GM08714 (cell line): Measurements from ENCODE around the gene CPVL.

Experiments
- H3K4me3 ChIP-seq: fragments of 200-500 bp; sonication (Bioruptor generic); 2 replicates; pipeline ENCODE4 v1.5.1; 2014; ENCODE audit warnings: mild to moderate bottlenecking, low read length, inconsistent platforms
- ZNF274 ChIP-seq: IDR thresholded peaks from 2 replicates; pipeline ENCODE4 v1.6.1; 2012; ENCODE audit warnings: mild to moderate bottlenecking, low read depth, low read length

The CPVL gene

GRCh38 chr7:29167721-29168120, 21.4 kb upstream of the CPVL start:
- no peak overlapping the region for H3K4me3 ChIP-seq
- no peak for TF ChIP-seq ZNF274

DNA sequence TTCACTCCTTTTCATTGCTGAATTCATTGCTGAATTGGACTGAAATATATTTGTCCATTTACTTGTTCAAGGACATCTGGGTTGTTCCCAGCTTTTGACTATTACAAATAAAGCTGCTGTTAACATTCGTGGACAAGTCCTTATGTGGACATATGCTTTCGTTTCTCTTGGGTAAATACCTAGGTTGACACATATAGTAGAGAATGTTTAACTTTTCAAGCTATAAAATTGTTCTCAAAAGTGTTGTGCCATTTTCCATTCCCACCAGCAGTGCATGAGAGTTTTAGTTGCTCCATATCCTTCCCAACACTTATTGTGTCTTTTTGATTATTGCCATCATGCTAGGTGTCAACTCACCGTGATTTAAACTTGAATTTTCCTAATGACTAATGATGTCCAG, 17.5 kb upstream of the CPVL start:
- H3K4me3 ChIP-seq, result no peak overlapping the region
- TF ChIP-seq ZNF274, result no peak

DNA sequence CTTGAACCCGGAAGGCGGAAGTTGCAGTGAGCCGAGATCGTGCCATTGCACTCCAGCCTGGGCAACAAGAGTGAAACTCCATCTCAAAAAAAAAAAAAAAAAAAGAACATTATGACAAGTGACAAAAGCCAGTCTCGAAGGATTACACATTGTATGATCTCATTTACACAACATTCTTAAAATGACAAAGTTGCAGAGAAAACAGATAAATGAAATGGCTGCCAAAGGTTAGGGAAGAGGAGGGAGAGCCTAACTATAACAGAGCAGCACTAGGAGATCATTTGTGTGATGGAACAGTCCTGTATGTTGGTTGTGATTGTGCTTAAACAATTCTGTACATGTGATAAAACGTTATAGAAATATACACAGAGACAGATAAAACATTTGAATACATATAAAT, 16.2 kb upstream of the CPVL start:
- no peak for TF ChIP-seq ZNF274
- H3K4me3 ChIP-seq, result no peak overlapping the region

DNA sequence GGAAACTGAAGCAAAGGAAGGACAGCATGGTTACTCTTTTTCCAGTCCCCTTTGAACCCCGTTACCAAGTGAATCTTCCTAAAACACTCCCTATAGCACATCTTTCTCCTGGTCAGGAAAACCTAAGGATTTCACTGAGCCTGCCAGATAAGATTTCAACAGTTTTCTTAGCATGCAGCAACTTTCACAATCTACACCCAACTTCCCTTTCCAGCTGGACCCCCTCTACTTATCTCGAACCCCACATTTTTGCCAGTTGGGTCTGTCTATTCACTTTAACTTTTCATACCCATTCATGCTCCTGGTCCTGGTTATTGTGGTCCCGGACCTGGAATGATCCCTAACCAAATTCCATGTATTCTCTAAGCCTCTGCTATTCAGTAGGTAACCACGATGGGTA, 14.9 kb upstream of the CPVL start:
- no peak for TF ChIP-seq ZNF274
- H3K4me3 ChIP-seq, result no peak overlapping the region

DNA sequence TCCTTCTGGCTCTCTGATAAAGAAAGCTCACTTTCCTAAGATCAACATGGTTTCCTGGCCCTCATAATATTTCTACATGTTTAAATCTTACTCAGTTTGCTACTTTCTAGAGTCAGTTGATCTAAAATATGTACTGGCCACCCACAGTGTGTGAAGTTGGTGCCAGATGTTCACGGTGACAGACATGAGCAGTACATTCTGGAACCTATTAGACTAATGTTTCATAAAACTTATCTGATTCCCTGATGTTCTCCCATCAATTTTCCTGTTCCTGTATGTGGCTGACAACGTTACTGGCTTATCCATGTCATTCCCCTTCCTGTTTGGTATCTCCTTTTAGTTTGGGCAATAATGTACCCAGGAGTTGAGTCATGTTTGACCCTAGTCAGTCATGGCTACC, 13.7 kb upstream of the CPVL start:
- H3K4me3 ChIP-seq, result no peak overlapping the region

DNA sequence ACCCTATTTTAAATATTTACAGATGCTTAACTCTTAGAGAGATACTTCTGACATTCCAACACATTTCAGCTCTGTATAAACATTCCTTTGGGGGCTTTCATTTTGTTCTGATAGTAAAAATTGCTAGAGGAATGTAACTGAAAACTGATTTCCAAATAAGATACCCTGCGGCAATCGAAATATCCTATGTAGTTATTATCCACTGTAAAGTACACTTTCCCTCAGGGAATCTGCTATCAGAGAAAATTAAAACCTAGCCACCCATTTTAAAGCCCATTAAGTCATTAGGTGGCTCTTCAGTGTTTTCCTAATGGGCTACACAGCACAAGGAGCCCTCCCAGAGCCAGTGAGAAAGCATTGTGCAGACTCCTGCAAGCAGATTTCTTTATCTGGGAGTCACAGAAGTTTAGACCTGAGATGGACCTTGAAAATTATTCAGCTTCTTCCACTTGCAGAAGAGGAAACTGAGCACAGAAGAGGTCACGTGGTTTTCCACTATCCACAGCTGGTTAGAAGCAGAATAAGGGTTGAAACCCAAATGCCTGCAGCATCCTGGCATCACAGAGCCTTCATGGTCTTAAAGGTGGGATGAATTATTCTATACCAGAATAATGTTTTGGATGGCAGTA, 12.6 kb upstream of the CPVL start:
- no peak overlapping the region for H3K4me3 ChIP-seq
- no peak for TF ChIP-seq ZNF274

More for the DNA sequence above, 13.7 kb upstream of the CPVL start:
- no peak for TF ChIP-seq ZNF274

- no peak overlapping the region for H3K4me3 ChIP-seq
- no peak for TF ChIP-seq ZNF274
Measured at GRCh38 chr7:29156907-29157452, 10.6 kb upstream of the CPVL start.

DNA sequence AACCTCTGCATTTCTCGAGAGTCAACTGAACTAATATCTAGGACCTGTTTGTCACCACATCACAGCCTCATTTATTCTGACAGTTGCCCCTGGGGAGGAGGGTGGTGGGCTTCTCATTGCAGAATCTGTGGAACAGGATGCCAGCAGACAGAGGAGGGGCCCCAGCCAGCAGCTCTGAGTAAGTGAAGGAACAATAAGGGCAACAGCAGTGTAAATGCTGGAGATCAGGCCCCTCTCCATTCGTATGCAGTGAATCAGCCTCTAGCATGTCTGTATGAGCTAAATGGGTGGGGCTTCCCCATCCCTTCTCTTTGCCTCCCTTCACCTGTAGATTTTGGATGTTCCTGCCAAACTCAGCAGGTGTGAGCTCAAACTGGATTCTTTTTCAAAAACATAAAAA, 7.7 kb upstream of the CPVL start:
- no peak overlapping the region for H3K4me3 ChIP-seq
- no peak for TF ChIP-seq ZNF274

DNA sequence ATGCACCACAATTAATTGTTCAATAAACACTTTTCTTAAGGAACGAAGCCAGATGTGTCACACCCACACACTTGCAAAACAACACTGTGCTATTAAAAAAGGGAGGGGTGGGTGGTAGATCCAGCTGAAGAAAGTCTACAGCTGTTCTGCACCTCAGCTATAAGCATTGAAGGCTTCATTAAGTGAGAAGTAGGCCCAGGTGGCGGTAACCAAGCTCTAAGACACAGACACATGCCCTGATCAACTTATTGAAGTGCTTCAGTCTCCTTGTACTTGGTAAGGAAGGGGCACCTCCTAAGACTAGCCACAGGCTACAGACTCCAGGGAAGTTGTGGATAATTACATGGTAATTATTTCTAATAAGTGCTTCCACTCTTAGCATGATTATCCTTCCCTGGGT, 4.5 kb upstream of the CPVL start:
- H3K4me3 ChIP-seq, result no peak overlapping the region
- no peak for TF ChIP-seq ZNF274

DNA sequence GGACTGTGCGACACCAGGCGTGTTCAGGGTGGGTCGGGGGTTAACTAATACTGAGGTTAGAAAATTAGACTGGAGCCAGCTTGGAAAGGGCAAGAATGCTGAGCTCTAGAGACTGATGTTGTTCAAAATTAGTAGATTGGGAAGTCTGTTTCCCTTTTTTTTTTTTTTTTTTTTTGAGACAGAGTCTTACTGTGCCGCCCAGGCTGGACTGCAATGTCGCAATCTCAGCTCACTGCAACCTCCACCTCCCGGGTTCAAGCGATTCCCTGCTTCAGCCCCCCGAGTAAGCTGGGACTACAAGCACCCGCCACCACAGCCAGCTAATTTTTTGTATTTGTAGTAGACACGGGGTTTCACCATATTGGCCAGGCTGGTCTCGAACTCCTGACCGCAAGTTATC, 2.7 kb upstream of the CPVL start:
- TF ChIP-seq ZNF274, result no peak
- no peak overlapping the region for H3K4me3 ChIP-seq

DNA sequence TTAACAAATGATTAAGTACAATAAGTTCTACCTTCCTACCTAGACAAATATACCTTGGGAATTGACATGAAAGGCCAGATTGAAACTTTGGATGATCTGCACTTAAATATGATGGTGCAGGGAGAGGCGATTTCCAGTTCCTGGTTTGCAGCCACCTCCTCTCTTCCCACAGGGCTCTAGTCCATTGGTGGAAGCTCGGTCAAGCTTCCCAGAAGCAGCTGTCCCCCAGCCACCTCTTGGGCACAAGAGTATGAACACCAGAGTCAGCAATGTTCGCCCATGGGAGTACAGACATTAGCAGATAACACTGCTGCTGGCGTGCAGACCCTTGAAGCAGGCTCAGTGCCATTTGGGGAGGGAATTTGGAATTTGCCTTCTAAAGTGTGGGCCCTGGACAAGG, 1.5 kb upstream of the CPVL start:
- H3K4me3 ChIP-seq, result no peak overlapping the region
- no peak for TF ChIP-seq ZNF274

DNA sequence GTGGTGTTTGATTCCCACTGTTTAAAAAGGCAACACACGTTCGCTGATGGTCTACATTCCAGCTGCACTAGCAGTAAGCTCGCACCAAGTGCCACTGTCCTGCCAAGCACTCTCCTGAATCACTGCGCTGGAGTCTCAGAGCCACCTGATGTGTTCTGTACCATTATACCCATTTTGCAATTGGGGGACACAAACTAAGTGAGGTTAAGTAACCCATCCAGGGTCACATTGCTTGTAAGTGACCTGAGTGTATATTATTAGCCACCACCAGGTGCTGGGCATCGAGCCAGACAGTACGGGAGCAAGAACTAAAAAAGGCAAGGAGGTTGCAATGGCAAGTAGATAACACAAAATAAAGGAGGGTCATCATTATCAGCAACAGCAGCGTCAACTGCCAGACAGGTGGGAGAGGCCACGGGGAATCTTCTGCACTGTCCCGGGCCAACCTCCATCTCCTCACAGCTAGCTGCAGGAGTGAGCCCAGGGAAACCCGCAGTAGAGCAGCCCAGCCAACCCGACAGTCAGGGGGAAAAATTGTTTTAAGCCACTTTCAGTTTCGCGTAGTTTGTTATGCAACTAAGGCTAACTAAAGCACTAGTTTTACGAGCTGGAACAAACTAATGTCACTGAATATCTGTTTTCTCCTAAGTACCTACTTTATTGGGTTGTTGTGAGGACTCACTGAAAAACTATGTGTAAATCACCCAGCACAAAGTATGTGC, 712 bp upstream of the CPVL start:
- TF ChIP-seq ZNF274, result no peak
- H3K4me3 ChIP-seq, result no peak overlapping the region

- TF ChIP-seq ZNF274, result no peak
Measured at GRCh38 chr7:29145553-29146056, 732 bp downstream of the CPVL start.

GRCh38 chr7:29143751-29144150, 2.6 kb downstream of the CPVL start:
- H3K4me3 ChIP-seq, result no peak overlapping the region
- TF ChIP-seq ZNF274, result no peak

More at GRCh38 chr7:29145553-29146056, 732 bp downstream of the CPVL start:
- H3K4me3 ChIP-seq, result no peak overlapping the region; the same call in 1 of the 2 replicates
